Panc1 (cell line): ENCODE data around the gene INO80D. TPM values are rescaled to one million over a fixed set of nuclear protein-coding genes. Genes with fewer than 3 reads are reported as not detected.

Experiments
- ATAC-seq: fragments of 200-7000 bp; cut with Tn5 transposase; 2 replicates; pipeline ENCODE4 v1.9.1; 2020; ENCODE audit warnings: mild to moderate bottlenecking, moderate library complexity
- BruUV-seq: library from RNA; stranded (reverse); fragments of 400-500 nt; replicated peaks from 2 replicates; lab custom pipeline; 2021; lab: Mats Ljungman, UMichigan
- CTCF ChIA-PET: fragments of 300-600 bp; sonication (Branson Sonifier 250); formaldehyde crosslinking; loops from one replicate; lab custom pipeline; 2022; ENCODE audit warnings: antibody characterized with exemption; lab: Charles Lee
- POLR2A ChIA-PET: fragments of 300-600 bp; sonication (Branson Sonifier 250); formaldehyde crosslinking; loops from one replicate; lab custom pipeline; 2022; ENCODE audit warnings: antibody characterized with exemption; lab: Charles Lee
- DNase-seq: peaks from one replicate; pipeline ENCODE4 v3.0.0-alpha.2; 2010; ENCODE audit warnings: low read depth, low spot score
- H3K27ac ChIP-seq: 2 replicates; pipeline ENCODE4 v1.5.1; 2011; ENCODE audit warnings: mild to moderate bottlenecking, low read length, inconsistent platforms
- H3K27me3 ChIP-seq: fragments of 200-500 bp; sonication (Bioruptor generic); 2 replicates; pipeline ENCODE4 v1.6.0; 2014; ENCODE audit warnings: low read length, inconsistent platforms; ENCODE audit not compliant: control insufficient read depth, insufficient read depth
- H3K36me3 ChIP-seq: fragments of 200-500 bp; sonication (Bioruptor generic); 2 replicates; pipeline ENCODE4 v1.5.1; 2014; ENCODE audit warnings: inconsistent platforms, mild to moderate bottlenecking, low read length, moderate library complexity; ENCODE audit not compliant: control insufficient read depth, insufficient read depth
- H3K4me1 ChIP-seq: 2 replicates; pipeline ENCODE4 v1.5.1; 2011; ENCODE audit warnings: inconsistent platforms, mild to moderate bottlenecking, low read length, moderate library complexity; ENCODE audit not compliant: control insufficient read depth, insufficient read depth
- H3K4me3 ChIP-seq, 2 experiments: 2 replicates each; pipeline ENCODE4 v1.5.1; 2011 to 2012; ENCODE audit warnings: low read depth in 2 of 2, low read length in 2 of 2, mild to moderate bottlenecking in 2 of 2, inconsistent platforms in 1 of 2, moderate library complexity in 1 of 2
- H3K9me3 ChIP-seq: fragments of 200-500 bp; sonication (Bioruptor generic); 2 replicates; pipeline ENCODE4 v1.5.1; 2014; ENCODE audit warnings: low read depth, mild to moderate bottlenecking, inconsistent platforms, low read length, moderate library complexity; ENCODE audit not compliant: control insufficient read depth, insufficient read depth
- POLR2AphosphoS5 ChIP-seq: IDR thresholded peaks from 2 replicates; pipeline ENCODE4 v1.6.1; 2012; ENCODE audit warnings: mild to moderate bottlenecking, low read depth, low read length, moderate library complexity
- REST ChIP-seq, 2 experiments: IDR thresholded peaks; 2 replicates each; pipeline ENCODE4 v1.6.1; 2011 to 2012; ENCODE audit warnings: low read depth in 2 of 2, control low read depth in 1 of 2, low read length in 1 of 2, mild to moderate bottlenecking in 1 of 2, moderate library complexity in 1 of 2; ENCODE audit not compliant: insufficient read depth in 1 of 2
- SIN3A ChIP-seq: IDR thresholded peaks from 2 replicates; pipeline ENCODE4 v1.6.1; 2012; ENCODE audit warnings: low read depth, mild to moderate bottlenecking, low read length, moderate library complexity, borderline replicate concordance; ENCODE audit not compliant: insufficient read depth
- TCF7L2 ChIP-seq: IDR thresholded peaks from 2 replicates; pipeline ENCODE4 v1.6.1; 2011; ENCODE audit warnings: mild to moderate bottlenecking, low read depth, low read length, inconsistent platforms
- in situ Hi-C: cut with HindIII; loops from 2 replicates; pipeline ENCODE4 v1.10.0; 2016; ENCODE audit warnings: low sequenced_read_pairs, low pct_unique_long_range_greater_than_20kb
- intact Hi-C: fragments of 100-400 bp; cut with micrococcal nuclease; formaldehyde crosslinking; loops from one replicate; pipeline ENCODE4 v1.10.0; 2022; ENCODE audit not compliant: unreplicated experiment
- total RNA-seq: library from RNA; stranded (reverse); gene quantifications from one replicate; pipeline ENCODE4 v1.2.1, GENCODE V29; 2021; ENCODE audit not compliant: unreplicated experiment
- TF ChIP-seq, protein P1 (sequence below): fragments of 450-650 bp; IDR thresholded peaks from 2 replicates; pipeline ENCODE4 v1.5.1; 2017; ENCODE audit warnings: mild to moderate bottlenecking

INO80D gene
- total RNA-seq, 1 experiment from 2014 or later = 17.9 TPM

- no peaks in the 10 kb centered on the region for H3K4me1 ChIP-seq
- no peak overlapping the region for H3K27ac ChIP-seq
- CTCF ChIA-PET = no interaction called here
- no peak for DNase-seq
- no peaks in the 10 kb centered on the region; the same call in 1 of the 2 replicates for H3K36me3 ChIP-seq
- no peaks in the 10 kb centered on the region for H3K27me3 ChIP-seq
- no peak overlapping the region for H3K4me3 ChIP-seq
- TSS peak; percentile 48 for BruUV-seq
- no peaks in the 10 kb centered on the region for H3K9me3 ChIP-seq
- POLR2A ChIA-PET = no interaction called here
- TF ChIP-seq SIN3A (no peak), TCF7L2 (no peak), REST (IDR thresholded peaks at IDR 0.05; ENCODE audit: insufficient read depth in 1 of 2, low read depth in 2 of 2, low read length in 1 of 2) (no peak), POLR2AphosphoS5 (no peak)
- TF ChIP-seq, protein P1, sequence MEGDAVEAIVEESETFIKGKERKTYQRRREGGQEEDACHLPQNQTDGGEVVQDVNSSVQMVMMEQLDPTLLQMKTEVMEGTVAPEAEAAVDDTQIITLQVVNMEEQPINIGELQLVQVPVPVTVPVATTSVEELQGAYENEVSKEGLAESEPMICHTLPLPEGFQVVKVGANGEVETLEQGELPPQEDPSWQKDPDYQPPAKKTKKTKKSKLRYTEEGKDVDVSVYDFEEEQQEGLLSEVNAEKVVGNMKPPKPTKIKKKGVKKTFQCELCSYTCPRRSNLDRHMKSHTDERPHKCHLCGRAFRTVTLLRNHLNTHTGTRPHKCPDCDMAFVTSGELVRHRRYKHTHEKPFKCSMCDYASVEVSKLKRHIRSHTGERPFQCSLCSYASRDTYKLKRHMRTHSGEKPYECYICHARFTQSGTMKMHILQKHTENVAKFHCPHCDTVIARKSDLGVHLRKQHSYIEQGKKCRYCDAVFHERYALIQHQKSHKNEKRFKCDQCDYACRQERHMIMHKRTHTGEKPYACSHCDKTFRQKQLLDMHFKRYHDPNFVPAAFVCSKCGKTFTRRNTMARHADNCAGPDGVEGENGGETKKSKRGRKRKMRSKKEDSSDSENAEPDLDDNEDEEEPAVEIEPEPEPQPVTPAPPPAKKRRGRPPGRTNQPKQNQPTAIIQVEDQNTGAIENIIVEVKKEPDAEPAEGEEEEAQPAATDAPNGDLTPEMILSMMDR = no peak
- ATAC-seq = no peak
- in situ Hi-C loops = no loop called here
- intact Hi-C loops = no loop called here
Measured at GRCh38 chr2:206115026-206115578, 29.1 kb upstream of the INO80D start.

- H3K4me1 ChIP-seq = no peaks in the 10 kb centered on the region
- POLR2A ChIA-PET = no interaction called here
- ATAC-seq (no peak; the same call in 1 of the 2 replicates), DNase-seq (no peak)
- H3K4me3 ChIP-seq = no peak overlapping the region
- in situ Hi-C loops (no loop called here), intact Hi-C loops (no loop called here)
- H3K9me3 ChIP-seq = no peaks in the 10 kb centered on the region
- CTCF ChIA-PET = no interaction called here
- H3K36me3 ChIP-seq = no peaks in the 10 kb centered on the region; the same call in 1 of the 2 replicates
- H3K27me3 ChIP-seq = no peaks in the 10 kb centered on the region
- BruUV-seq = no TSS peak
- TF ChIP-seq SIN3A (no peak), POLR2AphosphoS5 (no peak), REST (IDR thresholded peaks at IDR 0.05; ENCODE audit: insufficient read depth in 1 of 2, low read depth in 2 of 2, low read length in 1 of 2) (no peak), TCF7L2 (no peak)
- TF ChIP-seq, protein P1 = no peak
- H3K27ac ChIP-seq = no peak overlapping the region
Measured at GRCh38 chr2:206112846-206113547, 27.0 kb upstream of the INO80D start.
